ENCODE measurements around the gene IQCB1.

IQCB1 gene

GRCh38 chr3:121817753-121818152, 17.1 kb downstream of the IQCB1 start:
- DNase-seq (ENCODE audit: low read depth), result no peak
- no peak overlapping the region for H3K4me3 ChIP-seq (ENCODE audit: low read depth, low read length)
- TF ChIP-seq CTCF (IDR thresholded peaks at IDR 0.05; ENCODE audit: control insufficient read depth, extremely low read depth, insufficient read depth), result no peak

DNA sequence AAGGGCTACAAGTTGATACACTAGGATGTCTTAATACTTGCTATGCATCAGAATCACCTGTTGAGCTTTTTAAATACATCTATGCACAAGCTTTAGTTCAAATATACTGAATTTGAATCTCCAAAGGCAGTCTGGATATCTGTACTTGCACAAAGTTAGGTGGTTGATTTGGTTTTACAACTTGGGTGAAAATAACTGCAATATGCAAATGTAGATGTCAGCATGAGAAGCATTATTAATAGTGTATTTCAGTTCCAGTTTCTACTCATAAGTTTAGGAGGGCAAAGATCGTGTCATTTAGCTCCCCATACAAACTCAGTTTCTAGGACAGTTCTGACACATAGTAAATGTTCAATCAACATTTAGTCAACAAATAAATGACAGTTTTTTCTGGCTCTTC, 25.6 kb downstream of the IQCB1 start:
- H3K4me3 ChIP-seq (ENCODE audit: low read depth, low read length), result no peak overlapping the region
- DNase-seq (ENCODE audit: low read depth), result no peak
- no peak for TF ChIP-seq CTCF (IDR thresholded peaks at IDR 0.05; ENCODE audit: control insufficient read depth, extremely low read depth, insufficient read depth)

DNA sequence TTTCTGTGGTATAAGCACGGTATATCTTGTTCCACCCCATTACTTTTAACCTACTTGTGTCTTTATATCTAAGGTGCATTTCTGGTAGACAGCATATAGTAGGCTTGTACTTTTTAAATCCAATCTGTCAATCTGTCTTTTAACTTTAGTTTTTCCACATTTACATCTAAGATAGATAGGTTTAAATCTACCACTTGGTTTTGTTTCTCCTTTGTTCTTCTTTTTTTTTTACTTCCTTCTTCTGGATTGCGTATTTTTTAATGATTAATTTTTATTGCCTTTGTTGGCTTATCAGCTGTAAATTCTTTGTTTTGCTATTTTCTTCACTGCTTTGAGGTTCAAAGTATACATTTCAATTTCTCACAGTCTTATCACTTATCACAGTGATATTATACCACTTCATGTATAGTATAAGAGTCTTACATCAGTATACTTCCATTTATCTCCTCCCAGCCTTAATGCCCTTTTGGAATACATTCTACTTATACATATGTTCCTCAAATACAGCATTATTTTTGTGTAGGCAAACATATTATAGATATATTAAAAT, 31.0 kb downstream of the IQCB1 start:
- TF ChIP-seq CTCF (IDR thresholded peaks at IDR 0.05; ENCODE audit: control insufficient read depth, extremely low read depth, insufficient read depth), result no peak
- H3K4me3 ChIP-seq (ENCODE audit: low read depth, low read length), result no peak overlapping the region
- DNase-seq (ENCODE audit: low read depth), result no peak

DNA sequence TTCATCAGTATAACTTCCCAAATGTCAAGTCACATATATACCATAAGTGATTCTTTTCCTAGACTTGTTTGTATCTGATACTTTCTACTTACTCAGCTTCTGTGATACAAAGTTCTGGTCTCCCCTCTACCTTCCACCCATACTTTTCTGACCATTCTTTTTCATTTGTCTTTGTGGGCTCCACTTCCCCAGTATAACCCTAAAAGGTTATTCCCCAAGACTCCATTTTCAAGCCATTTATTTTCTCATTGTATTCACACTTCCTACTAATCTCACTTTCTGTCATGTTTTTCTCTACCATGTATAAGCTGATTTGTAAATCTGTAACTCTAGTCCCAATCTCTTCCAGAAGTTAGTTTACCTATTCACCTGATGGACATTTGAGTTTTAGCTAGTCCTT, 34.0 kb downstream of the IQCB1 start:
- DNase-seq (ENCODE audit: low read depth), result no peak
- no peak for TF ChIP-seq CTCF (IDR thresholded peaks at IDR 0.05; ENCODE audit: control insufficient read depth, extremely low read depth, insufficient read depth)

GRCh38 chr3:121796970-121797369, 37.9 kb downstream of the IQCB1 start:
- H3K4me3 ChIP-seq (ENCODE audit: low read depth, low read length), result no peak overlapping the region
- no peak for DNase-seq (ENCODE audit: low read depth)
- TF ChIP-seq CTCF (IDR thresholded peaks at IDR 0.05; ENCODE audit: control insufficient read depth, extremely low read depth, insufficient read depth), result no peak

More for the DNA sequence above, 34.0 kb downstream of the IQCB1 start:
- no peak overlapping the region for H3K4me3 ChIP-seq (ENCODE audit: low read depth, low read length)

GRCh38 chr3:121794264-121794983, 40.4 kb downstream of the IQCB1 start:
- no peak for TF ChIP-seq CTCF (IDR thresholded peaks at IDR 0.05; ENCODE audit: control insufficient read depth, extremely low read depth, insufficient read depth)
- DNase-seq (ENCODE audit: low read depth), result no peak
- H3K4me3 ChIP-seq (ENCODE audit: low read depth, low read length), result no peak overlapping the region

DNA sequence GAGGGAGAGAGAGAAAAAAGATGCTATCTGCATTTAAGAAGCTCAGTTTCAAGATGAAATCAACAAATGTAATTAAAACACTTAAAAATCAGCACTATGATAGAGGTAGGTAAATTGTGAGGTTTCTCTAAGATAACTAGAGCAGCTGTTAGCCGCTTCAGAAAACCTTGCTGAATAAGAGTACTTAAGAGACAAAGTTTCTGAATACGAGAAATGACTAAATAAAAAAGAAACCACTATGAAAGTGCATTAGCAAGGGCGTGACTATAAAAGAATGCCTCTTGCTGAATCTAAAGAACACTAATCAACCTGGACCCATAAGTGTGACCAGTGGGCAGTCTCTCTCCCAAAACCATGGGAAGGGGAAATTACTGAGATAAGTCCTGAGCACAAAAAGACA, 41.8 kb downstream of the IQCB1 start:
- no peak overlapping the region for H3K4me3 ChIP-seq (ENCODE audit: low read depth, low read length)
- no peak for DNase-seq (ENCODE audit: low read depth)
- TF ChIP-seq CTCF (IDR thresholded peaks at IDR 0.05; ENCODE audit: control insufficient read depth, extremely low read depth, insufficient read depth), result no peak

All from LNCaP clone FGC (cell line).